Testis (tissue), 2 donors: ENCODE results near the gene IL12RB2.

ENCODE experiments used
- POLR2A ChIP-seq: fragments of 450-650 bp; IDR thresholded peaks from one replicate; pipeline ENCODE4 v1.6.1; 2017; ENCODE audit warnings: antibody characterized with exemption, mild to moderate bottlenecking, moderate library complexity
- TF ChIP-seq, protein P1 (sequence below), 3 experiments: fragments of 450-650 bp in 2 of 3; fragments of 200-600 bp in 1 of 3; sonication (generic) in 1 of 3; IDR thresholded peaks; one replicate each; pipeline ENCODE4 v1.5.1; 2016 to 2019; ENCODE audit warnings: antibody characterized with exemption in 3 of 3, mild to moderate bottlenecking in 2 of 3, moderate library complexity in 1 of 3

GRCh38 chr1:67429528-67430357, 122.1 kb downstream of the IL12RB2 start:
- TF ChIP-seq, protein P1, sequence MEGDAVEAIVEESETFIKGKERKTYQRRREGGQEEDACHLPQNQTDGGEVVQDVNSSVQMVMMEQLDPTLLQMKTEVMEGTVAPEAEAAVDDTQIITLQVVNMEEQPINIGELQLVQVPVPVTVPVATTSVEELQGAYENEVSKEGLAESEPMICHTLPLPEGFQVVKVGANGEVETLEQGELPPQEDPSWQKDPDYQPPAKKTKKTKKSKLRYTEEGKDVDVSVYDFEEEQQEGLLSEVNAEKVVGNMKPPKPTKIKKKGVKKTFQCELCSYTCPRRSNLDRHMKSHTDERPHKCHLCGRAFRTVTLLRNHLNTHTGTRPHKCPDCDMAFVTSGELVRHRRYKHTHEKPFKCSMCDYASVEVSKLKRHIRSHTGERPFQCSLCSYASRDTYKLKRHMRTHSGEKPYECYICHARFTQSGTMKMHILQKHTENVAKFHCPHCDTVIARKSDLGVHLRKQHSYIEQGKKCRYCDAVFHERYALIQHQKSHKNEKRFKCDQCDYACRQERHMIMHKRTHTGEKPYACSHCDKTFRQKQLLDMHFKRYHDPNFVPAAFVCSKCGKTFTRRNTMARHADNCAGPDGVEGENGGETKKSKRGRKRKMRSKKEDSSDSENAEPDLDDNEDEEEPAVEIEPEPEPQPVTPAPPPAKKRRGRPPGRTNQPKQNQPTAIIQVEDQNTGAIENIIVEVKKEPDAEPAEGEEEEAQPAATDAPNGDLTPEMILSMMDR (IDR thresholded peaks at IDR 0.05) = no peak
- TF ChIP-seq POLR2A = no peak
